Trophoblast cell (in vitro differentiated cells and primary cell): ENCODE results near the gene GFOD1.

Experiments
- DNase-seq, 2 donors: peaks; one replicate each; pipeline ENCODE4 v3.0.0-alpha.2; 2016
- H2AFZ ChIP-seq: 2 replicates; pipeline ENCODE4 v1.6.1; 2013; ENCODE audit warnings: low read length, moderate library complexity, mild to moderate bottlenecking; ENCODE audit not compliant: insufficient read depth, poor library complexity
- H2AK5ac ChIP-seq: 2 replicates; pipeline ENCODE4 v1.6.1; 2013; ENCODE audit warnings: mild to moderate bottlenecking, low read length
- H2BK120ac ChIP-seq: 2 replicates; pipeline ENCODE4 v1.6.1; 2013; ENCODE audit warnings: low read length, mild to moderate bottlenecking, moderate library complexity; ENCODE audit not compliant: insufficient read depth, poor library complexity
- H2BK12ac ChIP-seq: 2 replicates; pipeline ENCODE4 v1.6.1; 2013; ENCODE audit warnings: mild to moderate bottlenecking, low read length, moderate library complexity
- H2BK5ac ChIP-seq: 2 replicates; pipeline ENCODE4 v1.6.1; 2013; ENCODE audit warnings: low read length, low read depth, moderate library complexity, mild to moderate bottlenecking; ENCODE audit not compliant: poor library complexity
- H3K14ac ChIP-seq: 2 replicates; pipeline ENCODE4 v1.6.1; 2013; ENCODE audit warnings: mild to moderate bottlenecking, low read length
- H3K18ac ChIP-seq: 2 replicates; pipeline ENCODE4 v1.6.1; 2013; ENCODE audit warnings: mild to moderate bottlenecking, low read length
- H3K23ac ChIP-seq: 2 replicates; pipeline ENCODE4 v1.6.1; 2013; ENCODE audit warnings: low read length
- H3K27ac ChIP-seq: 2 replicates; pipeline ENCODE4 v1.5.1; 2013; ENCODE audit warnings: low read depth, mild to moderate bottlenecking, inconsistent platforms, low read length, moderate library complexity
- H3K27me3 ChIP-seq: 2 replicates; pipeline ENCODE4 v1.6.1; 2013; ENCODE audit warnings: inconsistent platforms, mild to moderate bottlenecking, low read length, moderate library complexity; ENCODE audit not compliant: insufficient read depth
- H3K36me3 ChIP-seq, 2 experiments: 1 replicate in 1 of 2; 2 replicates in 1 of 2; pipeline ENCODE4 v1.6.1; 2013; ENCODE audit warnings: low read length in 2 of 2, mild to moderate bottlenecking in 2 of 2, moderate library complexity in 1 of 2; ENCODE audit not compliant: insufficient read depth in 2 of 2, control insufficient read depth in 1 of 2
- H3K4ac ChIP-seq: 2 replicates; pipeline ENCODE4 v1.6.1; 2013; ENCODE audit warnings: low read depth, mild to moderate bottlenecking, low read length, moderate library complexity
- H3K4me1 ChIP-seq, 2 experiments: 1 replicate in 1 of 2; 2 replicates in 1 of 2; pipeline ENCODE4 v1.6.1; 2013; ENCODE audit warnings: low read length in 2 of 2, mild to moderate bottlenecking in 2 of 2, moderate library complexity in 1 of 2; ENCODE audit not compliant: insufficient read depth in 2 of 2, control insufficient read depth in 1 of 2
- H3K4me2 ChIP-seq: 2 replicates; pipeline ENCODE4 v1.6.1; 2013; ENCODE audit warnings: inconsistent platforms, mild to moderate bottlenecking, low read length, moderate library complexity
- H3K4me3 ChIP-seq: 2 replicates; pipeline ENCODE4 v1.5.1; 2013; ENCODE audit warnings: mild to moderate bottlenecking, low read depth, low read length, inconsistent platforms
- H3K79me1 ChIP-seq: one replicate; pipeline ENCODE4 v1.6.1; 2013; ENCODE audit warnings: low read length
- H3K79me2 ChIP-seq: 2 replicates; pipeline ENCODE4 v1.6.1; 2013; ENCODE audit warnings: low read length, mild to moderate bottlenecking; ENCODE audit not compliant: control insufficient read depth, insufficient read depth, poor library complexity
- H3K9ac ChIP-seq: 2 replicates; pipeline ENCODE4 v1.6.1; 2013; ENCODE audit warnings: mild to moderate bottlenecking, low read length
- H3K9me3 ChIP-seq: 2 replicates; pipeline ENCODE4 v1.6.1; 2013; ENCODE audit warnings: low read depth, mild to moderate bottlenecking, control low read depth, inconsistent platforms, low read length; ENCODE audit not compliant: insufficient read depth
- H4K12ac ChIP-seq: 2 replicates; pipeline ENCODE4 v1.6.1; 2013; ENCODE audit warnings: low read depth, mild to moderate bottlenecking, low read length, moderate library complexity
- H4K8ac ChIP-seq: 2 replicates; pipeline ENCODE4 v1.6.1; 2013; ENCODE audit warnings: low read depth, mild to moderate bottlenecking, low read length, moderate library complexity
- H4K91ac ChIP-seq: one replicate; pipeline ENCODE4 v1.6.1; 2013; ENCODE audit warnings: low read depth, mild to moderate bottlenecking, low read length, moderate library complexity
- WGBS: extraction: QIAGEN DNeasy Blood & Tissue Kit; methylation state at CpG from one replicate; pipeline ENCODE4 v1.1.7; 2013; ENCODE audit warnings: missing lambda C conversion rate; ENCODE audit not compliant: insufficient read length, insufficient coverage; ENCODE audit errors: extremely low coverage; 5-methylcytosine and 5-hydroxymethylcytosine counted together

GFOD1 gene

GRCh38 chr6:13431861-13432465 lies 55.4 kb downstream of the GFOD1 start:
- no peak overlapping the region for H2AFZ ChIP-seq
- no peak overlapping the region for H3K23ac ChIP-seq
- H3K27ac ChIP-seq: no peak overlapping the region
- H3K14ac ChIP-seq: no peak overlapping the region
- peaks cover 10 to 17% of the 10 kb centered on the region in 2 experiments for H3K4me1 ChIP-seq
- H2BK120ac ChIP-seq: no peak overlapping the region
- H3K79me1 ChIP-seq: peaks cover 4% of the 10 kb centered on the region
- H3K9me3 ChIP-seq: no peaks in the 10 kb centered on the region
- no peak overlapping the region for H4K12ac ChIP-seq
- H3K4me3 ChIP-seq: no peak overlapping the region
- no peak overlapping the region for H4K8ac ChIP-seq
- no peak overlapping the region for H2BK12ac ChIP-seq
- WGBS: no CpG with 5 or more reads among the region's 5 CpGs
- no peak overlapping the region for H3K4ac ChIP-seq
- H3K18ac ChIP-seq: no peak overlapping the region
- DNase-seq: no peak
- no peak overlapping the region for H2AK5ac ChIP-seq
- H3K9ac ChIP-seq: no peak overlapping the region
- H3K79me2 ChIP-seq: no peaks in the 10 kb centered on the region
- H2BK5ac ChIP-seq: no peak overlapping the region
- no peaks in the 10 kb centered on the region for H3K36me3 ChIP-seq
- no peak overlapping the region for H4K91ac ChIP-seq
- no peaks in the 10 kb centered on the region for H3K27me3 ChIP-seq
- no peak overlapping the region for H3K4me2 ChIP-seq

GRCh38 chr6:13431059-13431656 lies 56.2 kb downstream of the GFOD1 start:
- no peak overlapping the region for H2BK120ac ChIP-seq
- H3K4me1 ChIP-seq: peaks cover 17 to 25% of the 10 kb centered on the region in 2 experiments
- H4K91ac ChIP-seq: no peak overlapping the region
- no peak overlapping the region for H3K4me3 ChIP-seq
- H3K9ac ChIP-seq: no peak overlapping the region
- no peak for DNase-seq
- no peak overlapping the region for H3K4ac ChIP-seq
- no CpG with 5 or more reads among the region's 6 CpGs for WGBS
- H2AK5ac ChIP-seq: no peak overlapping the region
- H3K14ac ChIP-seq: no peak overlapping the region
- H3K9me3 ChIP-seq: no peaks in the 10 kb centered on the region
- no peak overlapping the region for H3K27ac ChIP-seq
- no peak overlapping the region for H2BK12ac ChIP-seq
- H4K12ac ChIP-seq: no peak overlapping the region
- H3K27me3 ChIP-seq: no peaks in the 10 kb centered on the region
- no peaks in the 10 kb centered on the region for H3K79me2 ChIP-seq
- H3K18ac ChIP-seq: no peak overlapping the region
- no peak overlapping the region for H3K4me2 ChIP-seq
- H3K36me3 ChIP-seq: no peaks in the 10 kb centered on the region
- no peak overlapping the region for H3K23ac ChIP-seq
- peaks cover 11% of the 10 kb centered on the region for H3K79me1 ChIP-seq
- H4K8ac ChIP-seq: no peak overlapping the region
- H2BK5ac ChIP-seq: no peak overlapping the region
- no peak overlapping the region for H2AFZ ChIP-seq

- peaks cover 15% of the 10 kb centered on the region for H3K79me1 ChIP-seq
- H2AFZ ChIP-seq: no peak overlapping the region
- no peaks in the 10 kb centered on the region for H3K79me2 ChIP-seq
- H3K36me3 ChIP-seq: no peaks in the 10 kb centered on the region
- peak overlapping the region; percentile 42 for H4K91ac ChIP-seq
- H3K9me3 ChIP-seq: no peaks in the 10 kb centered on the region
- H3K27ac ChIP-seq: no peak overlapping the region
- WGBS: no CpG with 5 or more reads among the region's 5 CpGs
- no peak overlapping the region for H4K8ac ChIP-seq
- H3K23ac ChIP-seq: no peak overlapping the region
- H3K18ac ChIP-seq: no peak overlapping the region
- H2AK5ac ChIP-seq: no peak overlapping the region
- H2BK12ac ChIP-seq: no peak overlapping the region
- no peak overlapping the region for H3K4me2 ChIP-seq
- H3K4me1 ChIP-seq: peaks cover 21 to 36% of the 10 kb centered on the region in 2 experiments
- H3K14ac ChIP-seq: peak overlapping the region; percentile 50
- no peak overlapping the region for H4K12ac ChIP-seq
- no peak for DNase-seq
- H3K9ac ChIP-seq: no peak overlapping the region
- no peak overlapping the region for H3K4ac ChIP-seq
- no peak overlapping the region for H3K4me3 ChIP-seq
- H3K27me3 ChIP-seq: no peaks in the 10 kb centered on the region
- no peak overlapping the region for H2BK120ac ChIP-seq
- peak overlapping the region; percentile 18 for H2BK5ac ChIP-seq
These were observed 58.0 kb downstream of the GFOD1 start for GRCh38 chr6:13429406-13429753.

GRCh38 chr6:13428583-13429405 lies 58.6 kb downstream of the GFOD1 start:
- no peak overlapping the region for H2BK120ac ChIP-seq

More at GRCh38 chr6:13428583-13429405, 58.6 kb downstream of the GFOD1 start:
- Histone ChIP-seq H3K14ac (no peak overlapping the region), H4K91ac (no peak overlapping the region), H2AK5ac (no peak overlapping the region), H3K4me2 (no peak overlapping the region), H2AFZ (no peak overlapping the region), H3K27me3 (no peaks in the 10 kb centered on the region), H3K9me3 (no peaks in the 10 kb centered on the region), H3K4me1 (peaks cover 21 to 36% of the 10 kb centered on the region in 2 experiments), H3K18ac (peak overlapping the region; percentile 12), H3K36me3 (no peaks in the 10 kb centered on the region), H3K23ac (no peak overlapping the region), H3K9ac (no peak overlapping the region), H4K8ac (no peak overlapping the region), H2BK5ac (no peak overlapping the region), H3K79me2 (no peaks in the 10 kb centered on the region), H3K4me3 (no peak overlapping the region), H3K4ac (no peak overlapping the region), H2BK12ac (no peak overlapping the region), H3K27ac (peak overlapping the region; percentile 11), H3K79me1 (peaks cover 15% of the 10 kb centered on the region), H4K12ac (no peak overlapping the region)
- no peak for DNase-seq
- WGBS: no CpG with 5 or more reads among the region's 13 CpGs
